Stomach (tissue), 4 donors: Measurements from ENCODE around the gene ARL6IP4.

Experiments used
- CTCF ChIP-seq, 7 experiments: fragments of 450-650 bp in 4 of 7; fragments of 200-600 bp in 3 of 7; sonication (generic) in 3 of 7; IDR thresholded peaks; one replicate each; pipeline ENCODE4 v1.5.1; 2016 to 2019; ENCODE audit warnings: antibody characterized with exemption in 7 of 7, control low read depth in 2 of 7, mild to moderate bottlenecking in 1 of 7
- EP300 ChIP-seq: sonication (generic); formaldehyde crosslinking; IDR thresholded peaks from one replicate; pipeline ENCODE4 v1.6.1; 2017; ENCODE audit warnings: antibody characterized with exemption

- TF ChIP-seq EP300 (no peak), CTCF (IDR thresholded peaks at IDR 0.05) (no peak)
Observed at GRCh38 chr12:122982477-122982815, 2.0 kb downstream of the ARL6IP4 start.
